HFF-Myc (cell line): Measurements from ENCODE around the gene EPGN.

Experiments
- DNase-seq: peaks from one replicate; pipeline ENCODE4 v3.0.0-alpha.2; 2011; ENCODE audit warnings: low read depth; ENCODE audit errors: extremely low read depth
- H3K4me3 ChIP-seq: replicated peaks from 2 replicates; pipeline ENCODE4 v1.5.1; 2011; ENCODE audit warnings: low read depth, mild to moderate bottlenecking, control low read depth, low read length
- TF ChIP-seq, protein P1 (sequence below): IDR thresholded peaks from 2 replicates; pipeline ENCODE4 v1.5.1; 2012; ENCODE audit warnings: mild to moderate bottlenecking, low read depth, low read length, control low read depth; ENCODE audit errors: missing control alignments

EPGN gene

DNA sequence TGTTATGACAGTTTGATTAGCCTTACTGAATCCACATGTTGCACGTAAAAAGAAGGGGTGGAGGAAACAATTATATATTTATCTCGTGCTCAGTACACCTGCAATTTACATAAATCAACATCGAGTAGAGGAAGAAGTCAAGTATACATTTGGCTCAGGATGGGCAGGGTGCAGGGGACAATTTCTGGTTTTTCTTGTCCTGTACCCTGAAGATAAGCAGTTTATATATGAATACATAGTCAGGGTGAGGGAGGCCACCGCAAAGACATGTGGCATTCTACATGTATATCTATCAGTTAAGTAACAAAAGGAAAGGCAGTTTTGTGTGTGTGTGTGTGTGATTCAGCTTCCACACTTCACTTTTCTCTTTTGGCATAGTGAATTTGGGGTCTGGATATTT, 45.6 kb downstream of the EPGN start:
- TF ChIP-seq, protein P1, sequence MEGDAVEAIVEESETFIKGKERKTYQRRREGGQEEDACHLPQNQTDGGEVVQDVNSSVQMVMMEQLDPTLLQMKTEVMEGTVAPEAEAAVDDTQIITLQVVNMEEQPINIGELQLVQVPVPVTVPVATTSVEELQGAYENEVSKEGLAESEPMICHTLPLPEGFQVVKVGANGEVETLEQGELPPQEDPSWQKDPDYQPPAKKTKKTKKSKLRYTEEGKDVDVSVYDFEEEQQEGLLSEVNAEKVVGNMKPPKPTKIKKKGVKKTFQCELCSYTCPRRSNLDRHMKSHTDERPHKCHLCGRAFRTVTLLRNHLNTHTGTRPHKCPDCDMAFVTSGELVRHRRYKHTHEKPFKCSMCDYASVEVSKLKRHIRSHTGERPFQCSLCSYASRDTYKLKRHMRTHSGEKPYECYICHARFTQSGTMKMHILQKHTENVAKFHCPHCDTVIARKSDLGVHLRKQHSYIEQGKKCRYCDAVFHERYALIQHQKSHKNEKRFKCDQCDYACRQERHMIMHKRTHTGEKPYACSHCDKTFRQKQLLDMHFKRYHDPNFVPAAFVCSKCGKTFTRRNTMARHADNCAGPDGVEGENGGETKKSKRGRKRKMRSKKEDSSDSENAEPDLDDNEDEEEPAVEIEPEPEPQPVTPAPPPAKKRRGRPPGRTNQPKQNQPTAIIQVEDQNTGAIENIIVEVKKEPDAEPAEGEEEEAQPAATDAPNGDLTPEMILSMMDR = no peak

DNA sequence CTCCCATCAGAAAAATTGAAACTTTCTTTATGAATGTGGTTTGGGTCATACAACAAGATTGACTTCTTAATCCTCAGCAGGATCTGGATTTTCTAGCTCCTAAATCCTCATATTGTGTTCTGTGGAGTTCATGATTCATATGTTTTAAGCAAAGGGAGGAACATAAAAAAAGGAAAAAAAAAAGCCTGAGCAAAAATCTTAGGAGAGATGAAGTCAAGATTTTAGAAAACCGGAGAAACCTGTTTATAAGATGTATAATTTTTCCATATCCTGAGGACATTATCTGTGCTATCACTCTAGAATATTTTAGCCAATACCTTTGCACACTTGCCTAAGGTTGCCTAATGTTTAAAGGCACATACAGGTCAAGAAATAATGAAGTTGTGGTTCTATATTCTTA, 49.7 kb downstream of the EPGN start:
- TF ChIP-seq, protein P1 = no peak
- H3K4me3 ChIP-seq = no peak overlapping the region
- DNase-seq = no peak

More for the DNA sequence above, 45.6 kb downstream of the EPGN start:
- DNase-seq = no peak
- H3K4me3 ChIP-seq = no peak overlapping the region

DNA sequence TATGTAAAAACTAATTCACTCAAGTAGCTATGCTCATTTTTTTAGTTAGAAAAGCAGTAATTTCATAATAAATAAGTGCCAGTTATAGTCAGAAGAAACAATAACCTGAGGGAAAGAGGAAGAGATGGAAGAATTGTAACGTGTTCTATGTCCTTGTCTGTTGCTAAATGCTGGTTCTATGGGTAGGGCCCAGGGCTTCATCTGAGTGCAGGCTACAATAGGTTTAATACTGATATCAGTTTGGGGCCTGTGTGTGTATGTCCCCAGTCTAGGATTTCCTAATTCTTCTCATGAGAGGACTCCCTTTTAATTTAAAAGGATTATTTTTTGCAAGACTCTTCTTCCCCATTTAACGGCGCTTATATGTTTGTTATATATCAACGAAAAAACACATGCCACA, 53.4 kb downstream of the EPGN start:
- H3K4me3 ChIP-seq = no peak overlapping the region
- TF ChIP-seq, protein P1 = no peak
- DNase-seq = no peak

DNA sequence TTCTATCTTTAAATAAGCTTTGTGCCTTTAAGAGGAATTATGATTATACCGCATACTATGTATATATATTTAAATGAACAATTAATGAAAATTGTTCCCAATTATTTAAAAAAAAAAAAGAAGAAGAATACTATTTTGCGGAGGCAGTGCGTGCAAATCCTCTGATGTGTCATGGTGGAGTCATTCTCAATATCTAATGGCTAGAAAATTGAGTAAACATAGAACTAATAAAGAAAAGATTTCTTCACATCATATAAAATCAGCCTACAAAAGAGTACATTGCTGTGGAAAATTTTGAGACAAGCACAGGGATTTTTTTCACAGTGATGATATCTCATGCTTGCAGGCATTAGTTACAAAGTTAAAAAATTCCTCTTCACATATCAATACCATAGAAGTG, 54.1 kb downstream of the EPGN start:
- DNase-seq = no peak
- no peak overlapping the region for H3K4me3 ChIP-seq
- TF ChIP-seq, protein P1 = no peak

DNA sequence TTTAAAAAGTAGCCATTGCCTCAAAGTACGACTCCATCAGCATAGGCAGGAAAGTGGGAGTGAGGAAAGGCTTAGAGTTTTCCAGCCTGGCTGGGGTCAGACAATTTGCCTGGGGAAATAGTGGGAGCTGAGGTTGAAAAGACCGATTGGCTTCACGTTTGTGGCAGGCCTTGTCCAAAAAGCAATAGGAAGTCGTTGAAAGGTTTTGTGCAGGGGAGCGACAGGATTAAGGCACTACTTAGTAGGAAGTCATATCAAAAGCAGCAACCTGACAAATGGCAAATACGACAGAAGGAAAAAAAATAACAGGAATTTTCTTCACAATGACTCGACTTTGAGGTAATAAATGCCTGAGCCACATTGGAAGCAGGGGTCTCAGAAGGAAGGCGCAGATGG, 56.0 kb downstream of the EPGN start:
- TF ChIP-seq, protein P1 = no peak
- H3K4me3 ChIP-seq = peak overlapping the region; percentile 66
- no peak for DNase-seq

DNA sequence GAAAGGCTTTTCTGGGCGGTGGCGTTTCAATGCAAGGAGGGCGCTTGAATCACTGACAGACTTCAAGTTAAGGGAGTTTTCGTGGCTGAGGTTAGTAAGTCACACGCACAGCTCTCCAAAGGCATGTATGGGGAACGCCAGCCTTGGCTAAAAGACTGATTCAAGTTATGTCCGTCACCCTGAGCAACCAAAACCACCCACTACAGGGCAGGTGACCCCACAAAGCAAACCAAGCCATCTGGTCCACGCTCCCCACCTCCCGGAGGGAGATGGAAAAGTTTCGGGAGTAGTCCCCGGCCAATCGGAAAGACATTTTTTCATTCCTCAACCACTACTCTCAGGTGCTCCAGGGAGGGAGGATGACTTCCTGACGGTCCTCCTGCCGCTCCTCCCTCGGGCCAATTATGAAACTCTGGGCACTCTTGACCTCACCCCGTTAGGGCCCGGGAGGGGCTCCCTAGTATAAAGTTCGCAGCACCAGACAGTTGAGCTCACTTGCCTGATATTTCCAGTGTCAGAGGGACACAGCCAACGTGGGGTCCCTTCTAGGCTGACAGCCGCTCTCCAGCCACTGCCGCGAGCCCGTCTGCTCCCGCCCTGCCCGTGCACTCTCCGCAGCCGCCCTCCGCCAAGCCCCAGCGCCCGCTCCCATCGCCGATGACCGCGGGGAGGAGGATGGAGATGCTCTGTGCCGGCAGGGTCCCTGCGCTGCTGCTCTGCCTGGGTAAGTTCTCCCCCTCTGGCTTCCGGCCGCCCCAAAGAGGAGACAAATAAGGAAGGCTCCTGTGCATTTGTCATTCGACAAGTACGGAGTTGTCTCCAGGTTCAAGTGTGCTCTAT, 56.6 kb downstream of the EPGN start, which contains the start of gene EREG:
TSS of gene EREG (plus strand) at position 494 of the 840 bp plus-strand sequence. CDS start at position 658, 164 bp downstream.
- DNase-seq = peak; percentile 59
- peak within 1 kb of the TSS; percentile 66 for H3K4me3 ChIP-seq
- TF ChIP-seq, protein P1 = no peak
